ENCODE measurements around the gene ZNF407. TPM values are rescaled to one million over a fixed set of nuclear protein-coding genes. Genes with fewer than 3 reads are reported as not detected.

Gene ZNF407
- total RNA-seq, 1 experiment from 2014 or later, result 4.4 TPM

- no peak for DNase-seq
- Histone ChIP-seq H3K4me3 (no peak overlapping the region), H3K36me3 (peaks cover 9% of the 10 kb centered on the region; the same call in 1 of the 2 replicates), H3K9me3 (no peaks in the 10 kb centered on the region), H3K27me3 (no peaks in the 10 kb centered on the region)
Observed at GRCh38 chr18:74637070-74637469, 39.4 kb downstream of the ZNF407 start.

- Histone ChIP-seq H3K4me3 (no peak overlapping the region), H3K9me3 (no peaks in the 10 kb centered on the region), H3K27me3 (no peaks in the 10 kb centered on the region), H3K36me3 (peaks cover 12% of the 10 kb centered on the region; the same call in 1 of the 2 replicates)
- no peak for DNase-seq
Observed at GRCh38 chr18:74638210-74638609, 40.5 kb downstream of the ZNF407 start.

- H3K27me3 ChIP-seq, result no peaks in the 10 kb centered on the region
- H3K36me3 ChIP-seq, result peaks cover 4% of the 10 kb centered on the region; the same call in 1 of the 2 replicates
- no peak for DNase-seq
- H3K4me3 ChIP-seq, result no peak overlapping the region
- H3K9me3 ChIP-seq, result no peaks in the 10 kb centered on the region
Observed at GRCh38 chr18:74644713-74645112, 47.0 kb downstream of the ZNF407 start.

- DNase-seq, result no peak
- no peak overlapping the region for H3K4me3 ChIP-seq
- no peaks in the 10 kb centered on the region for H3K9me3 ChIP-seq
- no peaks in the 10 kb centered on the region for H3K27me3 ChIP-seq
- peaks cover 4% of the 10 kb centered on the region; the same call in 1 of the 2 replicates for H3K36me3 ChIP-seq
Observed at GRCh38 chr18:74645679-74646078, 48.0 kb downstream of the ZNF407 start.

GRCh38 chr18:74651327-74652128, 53.9 kb downstream of the ZNF407 start:
- H3K27me3 ChIP-seq, result no peaks in the 10 kb centered on the region
- H3K4me3 ChIP-seq, result no peak overlapping the region
- no peaks in the 10 kb centered on the region for H3K9me3 ChIP-seq
- no peak for DNase-seq
- no peaks in the 10 kb centered on the region for H3K36me3 ChIP-seq

- no peak overlapping the region for H3K4me3 ChIP-seq
- H3K27me3 ChIP-seq, result no peaks in the 10 kb centered on the region
- DNase-seq, result no peak
- no peaks in the 10 kb centered on the region for H3K36me3 ChIP-seq
- no peaks in the 10 kb centered on the region for H3K9me3 ChIP-seq
Observed at GRCh38 chr18:74652392-74652988, 54.8 kb downstream of the ZNF407 start.

- no peaks in the 10 kb centered on the region for H3K9me3 ChIP-seq
- H3K27me3 ChIP-seq, result no peaks in the 10 kb centered on the region
- H3K4me3 ChIP-seq, result no peak overlapping the region
- H3K36me3 ChIP-seq, result no peaks in the 10 kb centered on the region
- DNase-seq, result no peak
Observed at GRCh38 chr18:74654638-74655037, 57.0 kb downstream of the ZNF407 start.

- DNase-seq, result no peak
- H3K9me3 ChIP-seq, result no peaks in the 10 kb centered on the region
- no peaks in the 10 kb centered on the region for H3K36me3 ChIP-seq
- H3K27me3 ChIP-seq, result no peaks in the 10 kb centered on the region
- H3K4me3 ChIP-seq, result no peak overlapping the region
Observed at GRCh38 chr18:74661008-74661407, 63.3 kb downstream of the ZNF407 start.

GRCh38 chr18:74661691-74662090, 64.0 kb downstream of the ZNF407 start:
- Histone ChIP-seq H3K27me3 (no peaks in the 10 kb centered on the region), H3K36me3 (no peaks in the 10 kb centered on the region), H3K9me3 (no peaks in the 10 kb centered on the region), H3K4me3 (no peak overlapping the region)
- no peak for DNase-seq

GRCh38 chr18:74662622-74663021, 65.0 kb downstream of the ZNF407 start:
- H3K27me3 ChIP-seq, result no peaks in the 10 kb centered on the region
- no peaks in the 10 kb centered on the region for H3K36me3 ChIP-seq
- no peaks in the 10 kb centered on the region for H3K9me3 ChIP-seq
- no peak for DNase-seq
- H3K4me3 ChIP-seq, result no peak overlapping the region

GRCh38 chr18:74665346-74665745, 67.7 kb downstream of the ZNF407 start:
- Histone ChIP-seq H3K4me3 (no peak overlapping the region), H3K27me3 (no peaks in the 10 kb centered on the region), H3K9me3 (no peaks in the 10 kb centered on the region), H3K36me3 (no peaks in the 10 kb centered on the region)
- no peak for DNase-seq

GRCh38 chr18:74665905-74666304, 68.2 kb downstream of the ZNF407 start:
- no peak for DNase-seq
- H3K9me3 ChIP-seq, result no peaks in the 10 kb centered on the region
- no peak overlapping the region for H3K4me3 ChIP-seq
- H3K36me3 ChIP-seq, result no peaks in the 10 kb centered on the region
- no peaks in the 10 kb centered on the region for H3K27me3 ChIP-seq

- Histone ChIP-seq H3K4me3 (no peak overlapping the region), H3K36me3 (no peaks in the 10 kb centered on the region), H3K27me3 (no peaks in the 10 kb centered on the region), H3K9me3 (no peaks in the 10 kb centered on the region)
- no peak for DNase-seq
Observed at GRCh38 chr18:74669136-74669798, 71.6 kb downstream of the ZNF407 start.

GRCh38 chr18:74672371-74672770, 74.7 kb downstream of the ZNF407 start:
- 0 out of 2 replicates have a peak, but pooled peaks cover under 1% of the 10 kb centered on the region for H3K9me3 ChIP-seq
- no peak for DNase-seq
- H3K27me3 ChIP-seq, result no peaks in the 10 kb centered on the region
- no peak overlapping the region for H3K4me3 ChIP-seq
- H3K36me3 ChIP-seq, result 0 out of 2 replicates have a peak, but pooled peaks cover 1% of the 10 kb centered on the region

GRCh38 chr18:74674487-74674886, 76.8 kb downstream of the ZNF407 start:
- H3K4me3 ChIP-seq, result no peak overlapping the region
- 0 out of 2 replicates have a peak, but pooled peaks cover 2% of the 10 kb centered on the region for H3K9me3 ChIP-seq
- H3K36me3 ChIP-seq, result 0 out of 2 replicates have a peak, but pooled peaks cover 3% of the 10 kb centered on the region
- no peaks in the 10 kb centered on the region for H3K27me3 ChIP-seq
- no peak for DNase-seq

GRCh38 chr18:74679006-74679678, 81.5 kb downstream of the ZNF407 start:
- Histone ChIP-seq H3K4me3 (no peak overlapping the region), H3K36me3 (0 out of 2 replicates have a peak, but pooled peaks cover 3% of the 10 kb centered on the region), H3K9me3 (0 out of 2 replicates have a peak, but pooled peaks cover 2% of the 10 kb centered on the region), H3K27me3 (no peaks in the 10 kb centered on the region)
- DNase-seq, result no peak

GRCh38 chr18:74679679-74680076, 82.0 kb downstream of the ZNF407 start:
- H3K36me3 ChIP-seq, result 0 out of 2 replicates have a peak, but pooled peaks cover 3% of the 10 kb centered on the region
- 0 out of 2 replicates have a peak, but pooled peaks cover 2% of the 10 kb centered on the region for H3K9me3 ChIP-seq
- no peak for DNase-seq
- no peaks in the 10 kb centered on the region for H3K27me3 ChIP-seq
- no peak overlapping the region for H3K4me3 ChIP-seq
